ENCODE measurements around the gene APOL3.
"Not testable (repeated sequence)": the region's sequence is repeated elsewhere in the genome, so short reads cannot be mapped to it uniquely, and the experiment has no call there.

APOL3 gene

GRCh38 chr22:36156515-36157419 lies 3.8 kb downstream of the APOL3 start:
- peak; percentile 80 for DNase-seq (ENCODE audit: low spot score)

GRCh38 chr22:36156119-36156514 lies 4.4 kb downstream of the APOL3 start:
- no peak for DNase-seq (ENCODE audit: low spot score)

- peak; percentile 34 for DNase-seq (ENCODE audit: low spot score)
Measured at GRCh38 chr22:36155702-36156101, 4.9 kb downstream of the APOL3 start.

- no peak for DNase-seq (ENCODE audit: low spot score)
Measured at GRCh38 chr22:36154423-36154945, 6.1 kb downstream of the APOL3 start.

- no peak for DNase-seq (ENCODE audit: low spot score)
Measured at GRCh38 chr22:36153501-36154422, 6.8 kb downstream of the APOL3 start.

GRCh38 chr22:36152821-36153220 lies 7.7 kb downstream of the APOL3 start:
- not testable (repeated sequence) for DNase-seq (ENCODE audit: low spot score)

- no peak for DNase-seq (ENCODE audit: low spot score)
Measured at GRCh38 chr22:36152088-36152487, 8.5 kb downstream of the APOL3 start.

- no peak for DNase-seq (ENCODE audit: low spot score)
Measured at GRCh38 chr22:36151006-36151595, 9.5 kb downstream of the APOL3 start.

- no peak for DNase-seq (ENCODE audit: low spot score)
Measured at GRCh38 chr22:36149441-36149840, 11.1 kb downstream of the APOL3 start.

- DNase-seq (ENCODE audit: low spot score), result no peak
Measured at GRCh38 chr22:36148411-36148810, 12.1 kb downstream of the APOL3 start.

- no peak for DNase-seq (ENCODE audit: low spot score)
Measured at GRCh38 chr22:36147196-36147791, 13.3 kb downstream of the APOL3 start.

- DNase-seq (ENCODE audit: low spot score), result no peak
Measured at GRCh38 chr22:36145881-36146280, 14.7 kb downstream of the APOL3 start.

GRCh38 chr22:36144886-36145541 lies 15.5 kb downstream of the APOL3 start:
- DNase-seq (ENCODE audit: low spot score), result peak; percentile 72

GRCh38 chr22:36143956-36144355 lies 16.6 kb downstream of the APOL3 start:
- no peak for DNase-seq (ENCODE audit: low spot score)

GRCh38 chr22:36143066-36143815 lies 17.3 kb downstream of the APOL3 start:
- no peak for DNase-seq (ENCODE audit: low spot score)

- no peak for DNase-seq (ENCODE audit: low spot score)
Measured at GRCh38 chr22:36141481-36141880, 19.1 kb downstream of the APOL3 start.

GRCh38 chr22:36138709-36139108 lies 21.8 kb downstream of the APOL3 start:
- not testable (repeated sequence) for DNase-seq (ENCODE audit: low spot score)

- no peak for DNase-seq (ENCODE audit: low spot score)
Measured at GRCh38 chr22:36136988-36137387, 23.6 kb downstream of the APOL3 start.

GRCh38 chr22:36136475-36136874 lies 24.1 kb downstream of the APOL3 start:
- DNase-seq (ENCODE audit: low spot score), result no peak

GRCh38 chr22:36135306-36135980 lies 25.1 kb downstream of the APOL3 start:
- no peak for DNase-seq (ENCODE audit: low spot score)
